ENCODE data around the gene SERPINH1.

The SERPINH1 gene

DNA sequence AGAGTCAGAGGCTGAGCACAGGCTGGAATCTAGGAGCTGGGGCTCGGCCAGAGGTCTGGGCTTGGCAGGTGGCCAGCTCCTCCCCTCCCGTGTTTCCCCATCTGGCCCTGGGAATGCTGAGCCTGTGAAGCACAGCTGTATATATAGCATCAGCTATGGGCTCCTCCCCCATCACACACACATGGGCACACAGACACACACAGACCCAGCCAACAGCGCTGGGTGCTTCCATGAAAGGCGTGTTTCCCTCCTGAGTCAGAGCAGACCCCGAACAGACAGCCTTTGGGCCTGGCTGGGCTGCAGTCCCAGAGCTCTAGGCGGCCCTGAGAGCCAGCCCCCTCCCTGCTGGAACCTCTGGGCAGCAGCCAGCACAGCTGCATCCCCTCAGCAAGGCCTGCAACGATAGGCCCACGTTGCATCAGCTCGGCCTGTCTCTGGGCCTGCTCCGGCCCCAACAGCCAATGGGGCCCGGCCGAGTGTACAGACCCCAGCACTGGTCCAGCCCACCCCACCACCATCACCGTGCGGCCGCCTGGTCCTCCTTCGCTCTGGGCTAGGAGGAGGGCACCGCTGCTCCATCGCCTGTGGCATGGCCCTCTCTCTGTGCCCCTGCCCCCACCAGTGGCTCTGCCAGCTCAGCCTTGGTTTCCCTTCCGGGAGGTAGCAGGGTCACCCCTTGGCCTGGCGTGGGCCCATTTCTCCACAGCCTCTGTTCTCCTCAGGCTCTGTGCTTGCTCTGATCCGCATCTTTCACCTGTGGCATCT, 7.6 kb upstream of the SERPINH1 start:
- DNase-seq: peak in 57 of 58 donors; percentile 10 to 100 (median 86)

DNA sequence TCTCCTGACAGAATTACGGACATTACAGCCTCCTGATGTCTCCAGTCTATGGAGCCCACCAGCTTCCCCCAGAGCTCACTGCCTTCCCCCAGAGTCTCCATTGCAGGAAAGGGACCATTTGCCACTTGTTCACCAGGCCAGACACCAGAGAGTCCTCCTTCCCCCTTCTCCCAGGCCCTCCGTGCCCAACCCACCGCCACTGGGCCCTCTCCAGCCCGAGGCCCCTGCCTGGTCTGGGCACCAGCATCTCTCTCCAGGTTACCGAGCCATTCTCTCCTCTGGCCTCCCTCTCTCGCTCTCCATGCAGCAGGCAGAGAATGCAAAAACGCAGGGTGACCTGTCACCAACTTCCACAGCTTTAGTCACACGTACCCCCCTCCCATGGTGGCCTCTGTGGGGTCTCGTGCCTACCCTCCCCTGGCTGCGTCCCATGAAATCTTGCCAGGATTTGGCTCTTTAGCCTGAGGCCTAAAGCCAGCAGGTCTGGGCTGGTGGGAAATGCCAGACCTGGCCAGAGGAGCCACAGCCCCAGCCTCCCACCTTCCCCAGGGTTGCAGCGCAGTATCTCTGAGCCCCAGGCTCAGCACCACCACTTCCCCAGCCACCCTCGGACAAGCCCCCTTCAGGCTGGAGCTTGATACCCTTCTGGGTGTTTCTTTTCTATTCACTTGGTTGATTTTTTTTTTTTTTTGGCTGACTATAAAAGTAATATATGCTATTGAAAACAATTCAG, 6.8 kb upstream of the SERPINH1 start:
- DNase-seq: peak in 3 of 58 donors; percentile 30 to 54 (median 40)

DNA sequence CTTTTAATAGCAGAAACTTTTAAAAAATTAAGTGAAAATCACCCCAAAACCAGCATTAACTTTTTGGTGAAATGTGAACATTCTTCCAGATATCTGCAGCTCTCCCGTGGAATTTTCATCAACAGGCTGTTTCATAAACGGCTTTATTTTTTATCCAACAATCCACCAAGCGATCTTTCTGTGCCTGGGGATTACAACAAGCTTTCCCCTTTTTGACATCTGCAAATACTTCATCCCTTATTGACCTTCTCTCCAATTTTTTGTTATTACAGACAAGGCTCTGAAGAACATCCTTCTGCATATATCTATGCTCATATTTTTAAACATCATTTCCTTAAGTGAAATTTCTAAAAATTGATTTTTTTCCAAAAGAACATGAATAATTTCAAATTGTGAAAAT, 5.8 kb upstream of the SERPINH1 start:
- no peak for DNase-seq

DNA sequence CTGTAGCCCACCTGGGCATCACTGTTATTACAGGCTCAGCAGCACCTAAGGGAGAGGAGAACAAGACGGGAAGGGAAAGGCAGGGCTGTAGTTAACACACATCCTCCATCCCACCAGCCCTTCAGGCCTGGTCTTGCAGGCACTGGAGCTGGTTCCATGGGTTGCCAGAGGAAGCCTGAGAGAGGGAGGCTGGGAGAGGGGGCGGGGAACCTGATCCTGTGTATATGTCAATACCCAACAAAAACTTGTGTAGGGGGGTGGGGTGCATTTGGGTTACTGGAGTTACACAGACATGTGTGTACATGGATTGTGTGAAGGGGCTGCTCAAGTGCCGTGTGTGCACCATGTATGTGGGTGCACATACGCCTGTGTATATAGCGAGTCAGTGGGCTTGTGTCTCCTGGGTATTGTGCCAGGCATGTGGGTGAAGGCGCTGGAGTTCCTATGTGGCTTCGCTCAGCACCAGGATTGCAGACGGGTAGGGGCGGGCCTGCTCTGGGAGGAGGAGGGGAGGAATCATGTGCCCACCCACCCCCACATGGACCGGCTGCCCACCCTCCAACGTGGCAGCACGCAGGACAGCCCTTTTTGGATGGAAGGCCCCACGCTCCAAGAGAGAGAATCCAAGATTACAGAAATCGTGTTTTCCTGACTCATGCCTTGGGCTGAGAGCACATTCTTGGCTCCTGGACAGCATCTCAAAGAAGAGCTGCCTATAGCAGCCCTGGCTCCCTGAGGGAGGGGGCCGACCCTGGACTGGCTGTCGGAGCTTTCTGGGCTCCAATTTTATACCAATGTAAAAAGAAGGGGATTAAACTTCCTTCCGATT, 4.2 kb upstream of the SERPINH1 start:
- DNase-seq: peak in 19 of 58 donors; percentile 12 to 68 (median 38)

DNA sequence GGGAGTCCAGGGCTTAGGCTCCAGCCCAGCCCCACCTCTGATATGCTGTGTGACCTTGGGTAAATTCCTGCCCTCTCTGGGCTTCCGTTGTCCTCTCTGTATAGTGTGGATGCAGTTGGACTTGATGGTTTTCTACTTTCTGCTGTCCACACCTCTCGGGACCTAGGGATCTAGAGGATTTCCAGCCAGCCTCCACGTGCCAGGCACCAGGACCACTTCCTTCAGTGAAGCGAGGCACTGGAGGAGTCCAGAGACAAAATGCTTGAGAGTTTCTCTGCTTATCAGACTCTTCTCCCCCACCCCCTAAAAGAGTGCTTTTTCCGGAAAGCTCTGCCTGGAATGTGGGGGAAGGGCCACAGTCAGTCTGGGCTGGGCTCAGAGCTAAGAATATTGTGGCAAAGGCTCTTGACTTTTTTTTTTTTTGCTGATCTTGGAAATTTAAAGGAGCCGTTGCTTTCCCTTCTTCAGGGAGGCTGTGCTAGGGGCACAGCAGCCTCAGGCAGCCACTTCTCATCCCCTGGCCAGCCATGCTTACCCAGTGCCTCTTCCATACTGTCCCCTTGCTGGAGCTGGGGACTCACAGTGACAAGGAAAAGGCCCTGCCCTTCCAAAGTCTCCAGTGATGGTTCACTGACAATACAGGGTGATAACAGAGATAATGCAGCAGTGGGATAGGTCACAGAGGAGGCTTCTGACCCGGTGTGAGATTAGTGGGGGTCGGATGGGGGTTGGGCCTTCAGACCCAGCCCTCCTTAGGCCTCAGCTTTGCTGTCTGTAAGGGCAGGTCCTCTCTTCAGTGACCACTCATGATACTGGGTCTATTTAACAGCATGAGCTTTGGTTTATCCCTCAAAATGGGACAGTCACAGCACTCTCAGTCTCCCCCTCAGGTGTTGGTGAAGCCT, 2.9 kb upstream of the SERPINH1 start:
- peak in 2 of 58 donors; percentile 9 to 12 for DNase-seq

DNA sequence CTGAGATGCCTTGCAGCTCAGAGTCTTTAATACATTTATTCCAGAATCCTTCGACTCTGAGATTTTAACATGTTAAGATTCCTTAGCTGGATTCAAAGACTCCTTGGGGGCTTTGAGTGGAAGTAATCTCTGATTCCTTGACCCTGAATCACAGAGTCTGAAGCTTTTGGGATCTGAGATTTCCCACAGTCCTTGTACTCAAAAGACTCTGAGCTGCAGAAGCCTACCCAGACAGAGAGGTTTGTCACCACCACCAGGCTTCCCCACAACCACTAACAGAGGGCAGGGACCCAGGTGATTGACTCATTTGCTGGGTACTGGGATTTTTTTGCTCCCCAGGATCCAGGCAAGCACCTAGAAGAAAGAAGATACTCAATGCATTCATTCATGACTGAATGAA, 1.4 kb upstream of the SERPINH1 start:
- no peak for DNase-seq

DNA sequence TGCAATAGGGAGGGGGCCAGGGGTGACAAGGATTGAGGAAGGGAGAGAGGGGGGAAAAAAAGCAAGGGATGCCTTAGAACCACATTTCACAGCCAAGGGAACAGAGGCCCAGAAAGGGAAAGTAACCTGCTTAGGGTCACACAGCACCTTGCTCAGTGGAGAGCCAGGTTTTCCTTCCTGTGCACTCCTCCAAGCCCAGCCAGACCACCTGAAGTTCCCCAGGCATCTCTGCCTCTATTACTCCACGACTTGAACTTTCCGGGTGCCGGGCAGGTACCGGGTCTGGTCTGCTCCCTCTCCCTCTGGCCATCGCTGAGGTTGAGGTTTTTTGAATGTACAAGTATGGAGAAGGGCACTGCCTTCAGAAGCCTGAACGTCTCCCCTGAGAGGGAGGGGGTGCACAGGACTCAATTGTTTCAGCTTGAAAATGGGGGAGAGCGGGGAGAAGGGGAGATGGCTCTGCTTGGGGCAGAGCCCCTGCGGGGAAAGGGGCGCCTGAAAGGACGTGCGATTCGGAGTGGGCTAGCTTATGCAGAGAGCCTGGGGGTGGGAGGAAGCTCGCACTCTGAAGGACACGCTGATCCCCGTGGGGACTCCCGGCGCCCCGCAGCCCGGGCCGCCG, 516 bp upstream of the SERPINH1 start:
- no peak for DNase-seq

DNA sequence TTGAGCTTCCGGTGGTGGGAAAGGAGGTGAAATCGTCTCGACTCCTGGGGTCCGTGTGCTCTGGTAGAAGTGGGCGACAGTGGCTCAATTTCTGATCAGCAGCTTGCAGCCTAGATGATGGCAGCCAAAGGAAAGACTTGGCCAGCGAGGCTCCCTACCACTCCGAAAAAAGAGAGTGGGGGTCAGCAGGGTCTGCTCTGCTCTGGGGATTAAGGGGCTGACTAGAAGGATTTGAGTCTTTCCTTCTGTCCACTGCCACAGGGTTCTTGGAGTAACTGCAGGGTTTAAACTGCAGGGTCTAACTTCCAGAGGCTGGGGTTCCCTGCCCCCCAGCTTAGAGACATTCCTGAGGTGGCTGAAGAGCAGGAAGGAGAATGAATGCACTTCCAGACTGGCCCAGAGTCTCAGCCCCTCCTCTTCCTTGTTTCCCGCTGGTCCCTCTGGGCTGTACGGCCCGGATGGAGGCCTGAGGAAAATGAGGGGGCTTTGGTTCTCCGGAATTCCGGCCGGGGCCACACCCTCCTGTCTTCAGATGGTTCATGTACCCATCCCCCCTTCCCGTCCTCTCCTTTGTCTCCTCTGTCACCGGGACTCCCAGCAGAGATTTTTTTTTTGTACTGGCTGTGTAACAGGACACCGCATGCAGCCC, 907 bp downstream of the SERPINH1 start:
- no peak for DNase-seq

DNA sequence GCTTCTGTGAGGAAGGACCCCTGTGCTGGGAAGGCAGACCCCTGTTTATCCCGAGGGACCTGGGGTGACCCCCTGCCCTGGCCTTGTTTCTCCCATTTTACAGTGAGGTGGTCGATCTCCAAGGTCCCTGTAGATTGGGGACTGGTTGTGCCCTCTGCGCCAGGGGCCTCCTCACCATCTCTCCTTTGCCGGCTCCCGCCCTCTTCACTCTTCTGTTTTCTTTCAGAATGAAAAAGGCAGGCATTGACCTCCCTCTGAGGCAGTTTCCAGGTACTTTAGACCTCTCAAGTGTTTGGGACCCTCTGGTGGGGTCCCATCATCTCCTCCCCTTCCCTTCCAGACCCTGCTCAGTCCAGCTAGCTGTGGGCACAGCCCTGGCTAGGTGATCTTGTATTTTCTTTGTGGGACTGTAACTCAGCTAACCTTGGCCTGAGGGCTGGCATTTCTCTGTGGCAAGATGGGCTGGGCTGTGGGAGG, 1.5 kb downstream of the SERPINH1 start:
- no peak for DNase-seq

DNA sequence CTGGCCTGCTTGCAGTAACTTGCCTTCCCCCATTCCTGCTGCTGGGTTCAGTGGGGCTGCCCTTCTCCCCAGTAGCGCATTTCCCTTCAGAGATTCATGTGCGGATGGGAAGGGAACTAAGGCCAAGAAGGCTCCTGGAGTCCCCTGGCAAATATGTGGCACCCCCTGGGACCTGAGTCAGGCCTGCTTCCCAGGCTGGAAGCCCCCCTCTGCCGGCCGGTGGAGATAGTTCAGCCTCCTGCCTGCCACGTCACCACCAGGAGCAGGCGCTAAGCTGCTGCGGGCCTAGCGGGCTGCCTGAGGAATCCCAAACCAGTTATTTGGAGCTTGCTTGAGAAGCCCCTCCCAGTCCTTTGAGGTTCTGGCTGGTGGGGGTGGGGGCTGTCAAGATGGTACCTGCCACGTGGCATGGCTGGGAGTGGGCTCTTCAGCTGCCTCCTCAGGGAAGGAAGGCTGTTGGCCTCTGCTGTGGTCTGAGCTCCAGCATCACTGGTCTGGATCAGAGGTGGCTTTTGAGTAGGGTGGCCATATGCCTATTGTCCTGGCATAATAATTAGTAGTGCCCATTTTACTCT, 2.0 kb downstream of the SERPINH1 start:
- peak in 1 of 58 donors; percentile 41 for DNase-seq

DNA sequence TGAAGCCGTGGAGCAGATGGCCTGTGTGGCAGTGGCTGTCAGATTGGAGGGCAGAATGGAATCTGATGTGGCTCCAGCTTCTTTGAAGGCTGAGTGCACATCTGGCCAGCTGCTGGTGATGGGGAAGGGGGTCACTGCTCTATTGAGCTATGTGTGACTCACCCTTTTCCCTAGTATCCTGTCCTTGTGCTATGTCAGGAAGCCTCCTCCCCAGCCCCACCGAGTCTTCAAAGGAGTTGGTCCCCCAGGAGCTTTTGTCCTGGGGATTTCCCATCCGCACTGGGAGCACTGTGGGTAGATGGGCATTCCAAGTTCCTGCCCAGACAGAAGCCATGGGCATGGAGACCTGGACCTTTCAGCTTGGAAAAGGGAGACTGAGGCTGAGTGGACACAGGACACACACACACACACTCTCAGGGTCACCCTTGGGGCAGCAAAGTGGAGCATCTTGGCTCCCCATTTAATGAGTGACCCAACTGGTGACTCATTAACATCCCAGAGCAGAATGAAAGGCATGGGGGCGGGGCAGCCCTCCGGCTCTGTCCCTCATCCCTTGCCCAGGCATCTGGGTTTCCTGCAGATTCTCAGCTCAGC, 3.3 kb downstream of the SERPINH1 start:
- DNase-seq: peak in 6 of 58 donors; percentile 8 to 71 (median 30)

DNA sequence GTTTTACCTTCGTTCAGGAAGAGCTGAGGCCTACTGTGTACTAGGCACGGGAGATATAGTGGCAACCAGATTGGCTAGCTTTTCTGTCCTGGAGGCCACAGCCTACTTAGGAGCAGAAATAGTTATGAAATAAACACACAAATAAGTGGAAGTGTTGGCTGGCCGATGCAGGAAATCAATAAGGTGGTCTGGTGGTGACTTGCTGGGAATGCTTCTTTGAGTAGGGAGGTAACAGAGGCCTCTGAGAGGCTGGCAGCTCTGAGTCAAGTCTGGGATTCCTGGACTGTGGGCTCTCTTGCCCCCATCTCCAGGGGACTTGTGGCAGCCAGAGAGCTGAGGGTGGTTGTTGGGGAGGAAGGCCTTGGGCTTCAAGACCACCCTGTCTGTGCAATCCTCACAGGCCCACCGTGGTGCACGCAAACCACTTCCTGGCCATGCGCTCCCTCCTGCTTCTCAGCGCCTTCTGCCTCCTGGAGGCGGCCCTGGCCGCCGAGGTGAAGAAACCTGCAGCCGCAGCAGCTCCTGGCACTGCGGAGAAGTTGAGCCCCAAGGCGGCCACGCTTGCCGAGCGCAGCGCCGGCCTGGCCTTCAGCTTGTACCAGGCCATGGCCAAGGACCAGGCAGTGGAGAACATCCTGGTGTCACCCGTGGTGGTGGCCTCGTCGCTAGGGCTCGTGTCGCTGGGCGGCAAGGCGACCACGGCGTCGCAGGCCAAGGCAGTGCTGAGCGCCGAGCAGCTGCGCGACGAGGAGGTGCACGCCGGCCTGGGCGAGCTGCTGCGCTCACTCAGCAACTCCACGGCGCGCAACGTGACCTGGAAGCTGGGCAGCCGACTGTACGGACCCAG, 4.1 kb downstream of the SERPINH1 start:
- DNase-seq: peak in 1 of 58 donors; percentile 56

DNA sequence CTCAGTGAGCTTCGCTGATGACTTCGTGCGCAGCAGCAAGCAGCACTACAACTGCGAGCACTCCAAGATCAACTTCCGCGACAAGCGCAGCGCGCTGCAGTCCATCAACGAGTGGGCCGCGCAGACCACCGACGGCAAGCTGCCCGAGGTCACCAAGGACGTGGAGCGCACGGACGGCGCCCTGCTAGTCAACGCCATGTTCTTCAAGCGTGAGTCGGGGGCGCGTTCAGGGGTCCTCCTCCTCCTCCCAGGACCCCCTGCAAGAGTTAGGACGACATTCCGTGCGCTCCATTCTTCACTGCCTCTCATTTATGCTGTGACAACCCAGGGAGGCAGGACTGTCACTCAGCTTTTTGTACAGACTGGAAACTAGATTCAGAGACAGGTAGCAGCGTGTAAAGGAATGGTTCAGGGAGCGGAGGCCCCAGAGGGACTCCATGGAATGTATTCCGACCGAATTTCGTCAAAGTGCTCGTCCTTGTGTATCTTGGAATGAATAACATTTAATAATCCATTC, 4.8 kb downstream of the SERPINH1 start:
- DNase-seq: no peak

DNA sequence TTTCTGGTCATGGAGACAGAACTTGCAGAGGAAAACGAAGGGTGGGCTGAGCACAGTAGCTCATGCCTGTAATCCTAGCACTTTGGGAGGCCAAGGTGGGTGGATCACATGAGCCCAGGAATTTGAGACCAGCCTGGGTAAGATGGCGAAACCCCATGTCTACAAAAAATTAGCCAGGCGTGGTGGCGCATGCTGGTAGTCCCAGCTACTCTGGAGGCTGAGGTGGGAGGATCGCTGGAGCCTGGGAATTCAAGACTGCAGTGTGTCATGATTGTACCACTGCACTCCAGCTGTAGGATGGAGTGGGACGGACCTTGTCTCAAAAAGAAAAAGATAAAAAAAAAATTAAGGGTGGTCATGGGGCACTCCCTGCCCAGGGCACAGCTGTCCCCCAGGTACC, 5.9 kb downstream of the SERPINH1 start:
- DNase-seq: no peak

DNA sequence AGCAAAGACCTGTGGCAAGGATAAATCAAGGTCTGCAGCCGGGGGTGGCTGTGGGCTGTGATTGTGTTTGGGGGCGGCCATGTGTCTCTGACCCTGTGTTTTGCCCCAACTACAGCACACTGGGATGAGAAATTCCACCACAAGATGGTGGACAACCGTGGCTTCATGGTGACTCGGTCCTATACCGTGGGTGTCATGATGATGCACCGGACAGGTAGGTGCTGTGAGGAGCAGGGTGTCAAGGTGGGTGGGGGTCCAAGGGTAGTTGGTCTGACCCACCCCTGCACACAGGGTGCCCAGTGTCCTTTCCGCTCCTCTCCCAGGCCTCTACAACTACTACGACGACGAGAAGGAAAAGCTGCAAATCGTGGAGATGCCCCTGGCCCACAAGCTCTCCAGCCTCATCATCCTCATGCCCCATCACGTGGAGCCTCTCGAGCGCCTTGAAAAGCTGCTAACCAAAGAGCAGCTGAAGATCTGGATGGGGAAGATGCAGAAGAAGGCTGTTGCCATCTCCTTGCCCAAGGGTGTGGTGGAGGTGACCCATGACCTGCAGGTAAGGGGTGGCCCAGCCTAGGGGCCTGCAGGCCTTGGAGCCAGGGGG, 6.7 kb downstream of the SERPINH1 start:
- DNase-seq: no peak

DNA sequence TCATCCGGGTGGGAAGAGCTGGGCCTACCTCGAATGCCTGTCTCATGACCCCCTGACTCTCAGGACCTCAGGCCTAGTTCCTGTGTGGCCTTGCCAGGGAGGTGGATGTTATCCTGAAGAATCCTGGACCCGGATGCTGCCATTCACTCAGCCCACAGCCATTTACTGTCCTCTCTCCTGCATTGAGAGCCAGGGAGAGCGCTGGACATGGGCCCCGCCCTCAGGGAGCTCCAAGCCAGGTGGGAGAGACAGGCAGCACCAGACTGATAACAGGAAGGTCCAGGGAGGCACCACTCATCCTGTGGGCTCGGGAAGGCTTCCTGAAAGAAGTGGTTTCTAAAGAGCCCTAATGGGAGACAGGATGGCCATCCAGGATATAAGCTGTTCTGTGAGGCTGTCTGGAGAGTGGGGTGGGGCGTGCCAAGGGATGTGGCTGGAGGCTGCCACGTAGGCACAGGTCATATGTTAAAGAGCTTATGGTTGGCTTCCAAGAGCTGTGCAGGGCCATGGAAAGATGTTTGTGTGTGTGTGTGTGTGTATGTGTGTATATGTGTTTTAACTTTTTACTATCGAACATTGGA, 8.6 kb downstream of the SERPINH1 start:
- DNase-seq: no peak

DNA sequence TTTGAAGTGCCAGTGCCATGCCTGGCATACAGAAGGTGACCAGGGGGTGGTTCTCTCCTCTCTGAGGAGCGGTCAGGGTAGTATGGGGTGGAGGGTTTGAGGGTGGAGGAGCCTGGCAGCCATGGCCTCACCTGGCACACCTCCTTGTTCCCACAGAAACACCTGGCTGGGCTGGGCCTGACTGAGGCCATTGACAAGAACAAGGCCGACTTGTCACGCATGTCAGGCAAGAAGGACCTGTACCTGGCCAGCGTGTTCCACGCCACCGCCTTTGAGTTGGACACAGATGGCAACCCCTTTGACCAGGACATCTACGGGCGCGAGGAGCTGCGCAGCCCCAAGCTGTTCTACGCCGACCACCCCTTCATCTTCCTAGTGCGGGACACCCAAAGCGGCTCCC, 9.6 kb downstream of the SERPINH1 start:
- DNase-seq: no peak

Data from anterior cingulate cortex (tissue), 58 donors.